GM19324 (cell line): ENCODE results near the gene LIFR.

Experiments used
- ATAC-seq: cut with Tn5 transposase; IDR thresholded peaks from one replicate; pipeline ENCODE4 v1.9.1; 2021; ENCODE audit warnings: mild to moderate bottlenecking, moderate library complexity; ENCODE audit not compliant: unreplicated experiment, low FRiP score

LIFR gene

DNA sequence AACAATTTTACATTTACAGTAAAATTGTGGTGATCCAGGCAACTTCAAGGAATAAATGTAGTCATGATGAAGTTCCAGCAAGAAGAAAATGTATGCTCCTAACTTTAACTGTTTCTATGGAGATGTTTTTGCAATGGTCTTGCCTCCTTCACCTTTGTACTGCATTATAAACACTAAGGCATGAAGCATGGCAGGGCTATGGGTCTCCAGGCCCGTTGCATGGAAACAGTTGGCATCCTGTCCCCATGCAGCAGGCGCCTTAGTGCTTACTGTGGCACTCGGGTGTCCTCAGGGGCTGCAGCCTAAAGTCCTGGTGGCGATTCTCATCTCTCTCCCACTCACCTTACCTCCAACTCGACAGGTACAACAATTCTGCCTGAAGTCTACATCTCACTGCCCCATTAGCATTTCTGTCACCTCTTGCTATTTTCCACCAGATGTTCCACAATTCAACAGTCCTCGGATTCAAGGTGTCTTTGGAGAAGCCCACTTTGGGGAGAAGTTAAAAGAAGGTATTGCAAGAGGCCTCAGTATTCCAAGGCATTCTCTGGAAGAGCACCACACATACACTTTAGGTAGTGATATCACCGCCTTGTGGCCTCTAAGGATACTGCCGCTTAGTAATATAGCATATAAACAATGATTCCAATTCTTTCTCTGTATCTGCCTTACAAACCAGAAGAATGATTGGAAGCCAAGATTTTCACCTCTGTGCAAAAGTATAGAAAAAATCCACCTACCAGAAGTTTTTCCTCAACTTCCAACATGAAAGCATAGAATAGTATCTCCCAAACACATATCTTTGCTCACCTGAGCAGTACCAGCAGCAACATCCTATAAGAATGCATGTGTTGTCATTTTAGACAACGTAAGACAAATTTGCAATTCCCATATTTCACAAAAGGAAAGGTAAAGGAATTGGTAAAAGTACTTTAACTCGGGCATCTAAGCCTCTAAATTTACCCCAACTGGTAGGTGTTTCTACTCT lies 5.1 kb downstream of the LIFR start:
- peak; percentile 47 for ATAC-seq

DNA sequence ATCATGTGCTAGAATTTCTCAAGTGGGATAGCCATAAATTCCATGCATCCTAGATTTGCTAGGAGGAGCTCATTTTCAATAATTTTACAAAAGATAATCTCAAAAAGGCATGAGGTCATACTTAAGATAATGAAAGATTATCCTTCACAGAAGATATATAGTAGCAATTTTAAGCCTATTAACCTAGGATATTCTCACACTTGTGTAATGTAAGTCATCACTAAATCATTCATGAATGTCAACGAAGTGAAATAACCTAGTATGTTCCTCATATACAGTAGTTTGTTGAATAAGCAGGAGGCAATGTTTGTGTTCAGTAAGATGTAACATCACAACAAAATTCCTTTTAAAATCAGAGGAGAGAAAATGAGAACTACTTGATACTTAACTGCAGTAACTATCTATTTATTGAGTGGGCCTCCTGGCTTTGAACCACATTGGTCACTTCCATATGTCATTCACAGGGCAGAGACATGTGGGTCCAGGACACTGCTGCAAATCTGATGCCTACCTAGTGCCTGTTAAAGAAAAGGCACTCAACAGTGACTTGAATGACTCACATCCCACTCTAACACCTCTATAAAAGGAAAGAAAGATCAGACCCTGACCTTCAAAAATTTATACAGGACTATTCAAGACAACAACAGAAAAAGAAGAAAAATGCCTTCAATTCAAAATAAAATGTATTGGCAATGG lies 8.2 kb downstream of the LIFR start:
- ATAC-seq: no peak

DNA sequence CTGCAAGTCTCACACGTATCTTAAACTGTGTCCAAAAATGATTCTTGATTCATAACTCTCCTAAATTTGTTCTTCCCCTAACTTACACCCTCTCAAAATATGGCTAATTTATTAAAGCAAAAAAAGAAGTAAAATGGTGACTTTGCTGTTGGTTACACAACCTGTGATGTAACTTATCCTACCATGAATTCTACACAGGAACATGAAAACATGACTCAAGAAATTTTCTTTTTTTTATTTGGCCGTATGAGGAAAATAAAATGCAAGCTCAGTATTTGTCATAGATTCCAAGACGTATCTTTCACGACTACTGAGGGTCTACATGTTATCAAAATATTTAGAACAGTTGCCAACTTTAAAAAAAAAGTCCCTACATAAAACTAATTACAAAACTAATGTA lies 9.2 kb downstream of the LIFR start:
- ATAC-seq: no peak

DNA sequence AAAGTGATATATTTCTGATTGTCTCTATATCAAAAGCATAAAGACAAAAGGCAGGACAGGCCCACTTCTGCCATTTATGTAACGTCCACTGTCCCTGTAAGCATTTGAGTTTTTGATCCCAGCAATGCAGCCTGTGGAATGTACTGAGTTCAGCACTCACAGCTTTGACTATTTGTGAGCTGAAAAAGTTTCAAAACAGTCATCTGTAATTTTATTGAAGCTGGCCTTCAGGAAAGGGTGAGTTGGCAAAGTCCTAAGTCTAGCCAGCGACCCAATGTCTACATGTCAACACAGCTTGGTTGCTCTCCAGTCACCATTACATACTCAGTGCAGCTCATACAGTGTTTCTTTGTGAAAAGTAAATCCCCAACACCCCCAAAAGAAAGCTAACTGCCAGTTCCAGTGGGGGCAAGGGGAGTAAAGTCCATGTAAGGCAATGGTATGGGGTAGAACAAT lies 9.7 kb downstream of the LIFR start:
- ATAC-seq: no peak

DNA sequence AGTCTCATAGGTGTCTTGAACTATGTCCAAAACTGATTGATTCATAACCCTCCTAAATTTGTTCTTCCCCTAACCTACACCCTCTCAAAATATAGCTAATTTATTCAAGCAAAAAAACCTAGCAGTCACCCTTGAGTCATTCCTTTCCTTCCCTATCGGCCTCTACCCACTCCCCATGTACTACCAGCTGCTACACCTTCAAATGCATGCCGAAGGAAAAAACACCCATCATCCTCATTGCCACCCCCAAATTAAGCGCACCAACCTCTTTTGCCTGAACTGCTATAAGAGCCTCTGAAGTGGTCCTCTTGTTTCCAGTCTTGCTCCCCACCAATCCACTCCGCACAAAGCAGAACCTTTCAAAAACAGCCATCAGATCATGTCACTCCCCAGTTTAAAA lies 12.6 kb downstream of the LIFR start:
- no peak for ATAC-seq

DNA sequence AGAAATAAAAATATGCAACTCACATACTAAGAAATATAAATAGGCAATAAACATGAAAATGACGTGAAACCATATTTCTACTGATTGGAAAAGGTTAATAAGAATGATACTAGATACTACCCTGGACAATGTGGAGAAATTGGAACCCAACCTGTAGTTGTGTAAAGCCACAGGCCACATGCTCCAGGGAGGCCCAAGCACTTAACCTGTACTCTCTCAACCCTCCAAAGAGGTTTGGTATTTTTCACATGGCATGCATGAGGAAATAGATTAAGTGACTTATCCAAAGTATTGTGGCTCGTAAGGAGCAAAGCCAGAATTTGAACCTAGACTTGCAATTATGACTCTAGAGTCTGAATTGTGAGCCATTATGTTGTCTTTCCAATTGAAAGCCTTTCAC lies 13.4 kb downstream of the LIFR start:
- ATAC-seq: no peak

DNA sequence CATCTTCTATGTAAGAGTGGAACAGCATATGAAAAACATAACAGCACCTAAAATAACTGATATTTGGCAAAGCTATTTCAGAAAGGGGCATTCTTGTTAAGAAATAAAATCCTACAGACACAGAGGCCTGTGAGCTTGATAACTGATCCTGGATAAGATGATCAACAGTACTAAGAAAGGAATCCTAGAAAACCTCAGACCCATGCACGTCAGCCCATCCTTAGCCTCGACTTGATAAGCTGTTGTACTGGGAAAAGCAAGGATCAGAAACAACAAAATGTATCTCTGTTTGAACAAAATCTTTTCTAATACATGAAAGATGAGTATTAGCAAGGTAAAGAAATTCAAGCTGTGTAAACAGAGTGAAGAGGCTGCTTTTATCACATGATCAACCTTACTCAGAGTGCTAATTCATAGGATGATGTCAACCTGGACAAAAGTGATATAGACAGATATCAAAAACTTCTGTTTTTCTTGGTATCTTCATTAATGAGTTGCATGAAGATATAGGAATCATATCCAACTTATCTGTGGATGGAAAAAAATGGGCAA lies 15.2 kb downstream of the LIFR start:
- ATAC-seq: no peak

DNA sequence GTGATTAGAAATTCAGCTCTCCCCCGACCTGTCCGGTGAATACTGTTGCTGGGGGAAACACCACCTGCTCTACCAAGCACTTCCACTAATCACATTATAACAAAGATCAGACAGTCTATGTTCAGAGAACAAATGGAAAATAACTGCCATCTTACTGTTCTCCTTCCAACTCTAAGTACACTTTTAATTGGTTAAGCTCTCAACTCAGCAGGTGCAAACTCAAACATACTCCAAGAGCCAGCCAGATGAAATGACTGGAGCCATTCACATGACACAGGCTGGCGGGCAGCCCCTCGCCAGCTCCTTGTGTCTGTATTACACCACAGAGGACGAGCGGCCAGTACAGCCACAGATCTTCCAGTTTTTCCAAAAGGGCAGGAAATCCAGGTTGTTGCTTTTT lies 16.1 kb downstream of the LIFR start:
- ATAC-seq: no peak

DNA sequence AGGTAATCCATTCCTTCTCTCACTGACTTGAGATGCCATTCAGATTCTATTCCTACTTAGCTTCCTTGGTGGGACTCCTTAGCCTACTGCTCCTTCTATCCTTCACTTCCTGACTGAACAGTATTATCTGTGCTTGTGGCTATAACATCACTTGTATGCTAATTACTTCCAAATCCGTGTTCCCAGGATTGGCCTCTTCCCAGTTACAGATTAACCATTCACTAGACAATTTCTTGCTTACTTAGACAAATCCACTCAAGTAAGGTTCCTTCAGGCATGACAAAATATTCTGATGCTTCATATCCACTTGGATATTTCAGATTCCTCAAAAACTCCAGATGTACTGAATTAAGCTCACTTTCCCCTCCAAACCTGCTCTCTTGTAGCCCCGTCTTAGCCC lies 18.3 kb downstream of the LIFR start:
- ATAC-seq: no peak

DNA sequence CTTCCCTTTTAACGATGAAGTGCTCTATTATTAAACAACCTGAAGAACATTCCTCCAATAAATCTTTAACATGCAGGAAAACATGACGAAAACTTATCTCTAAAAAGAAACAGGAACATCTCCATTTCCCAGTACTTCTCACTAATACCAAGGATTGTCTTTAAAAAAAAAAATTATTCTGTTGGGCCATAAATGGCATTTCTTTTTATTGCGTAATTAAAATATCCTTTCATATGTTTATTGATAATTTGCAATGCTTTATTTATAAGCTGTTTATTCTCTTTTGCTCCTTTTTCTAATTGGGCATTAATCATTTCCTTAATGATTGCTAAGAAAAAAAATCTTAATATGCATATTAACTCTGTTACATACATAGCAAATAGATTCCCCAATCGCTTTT lies 18.9 kb downstream of the LIFR start:
- no peak for ATAC-seq

DNA sequence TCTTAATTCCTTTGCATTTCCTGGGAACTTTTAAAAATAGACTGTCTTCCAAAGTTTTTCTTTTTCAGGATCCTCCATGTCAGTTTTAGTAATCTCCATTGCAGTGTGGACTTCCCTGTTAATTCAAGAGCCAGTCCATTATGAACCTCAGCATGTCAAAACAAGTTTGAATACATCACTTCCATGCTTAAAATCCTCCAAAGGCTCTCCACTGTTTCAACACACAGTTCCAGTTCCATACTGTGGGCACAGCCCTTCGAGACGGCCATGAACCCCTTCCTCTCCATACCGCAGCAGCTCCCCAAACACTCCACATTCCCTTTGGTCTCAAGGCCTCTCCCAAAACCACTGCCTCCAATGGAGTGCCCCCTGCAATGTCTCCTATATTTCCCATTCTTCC lies 19.5 kb downstream of the LIFR start:
- ATAC-seq: no peak

DNA sequence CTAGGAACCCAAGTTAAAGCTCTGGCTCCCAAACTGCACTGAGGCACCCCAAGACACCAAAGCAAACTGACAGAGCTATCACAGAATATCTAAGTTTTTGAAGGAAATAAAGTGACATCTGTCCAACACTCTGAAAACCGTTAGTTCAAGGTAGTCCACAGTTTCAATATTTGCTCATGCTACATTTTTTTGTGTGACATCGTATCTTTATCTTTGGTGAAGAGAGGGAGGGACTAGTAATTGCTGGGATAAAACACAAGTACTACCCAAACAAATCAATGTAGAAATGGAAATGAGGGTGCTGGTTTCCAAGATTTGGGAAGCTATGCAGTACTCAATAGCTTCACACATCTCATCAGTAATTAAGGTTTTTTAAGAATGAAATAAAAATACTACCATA lies 20.6 kb downstream of the LIFR start:
- no peak for ATAC-seq

DNA sequence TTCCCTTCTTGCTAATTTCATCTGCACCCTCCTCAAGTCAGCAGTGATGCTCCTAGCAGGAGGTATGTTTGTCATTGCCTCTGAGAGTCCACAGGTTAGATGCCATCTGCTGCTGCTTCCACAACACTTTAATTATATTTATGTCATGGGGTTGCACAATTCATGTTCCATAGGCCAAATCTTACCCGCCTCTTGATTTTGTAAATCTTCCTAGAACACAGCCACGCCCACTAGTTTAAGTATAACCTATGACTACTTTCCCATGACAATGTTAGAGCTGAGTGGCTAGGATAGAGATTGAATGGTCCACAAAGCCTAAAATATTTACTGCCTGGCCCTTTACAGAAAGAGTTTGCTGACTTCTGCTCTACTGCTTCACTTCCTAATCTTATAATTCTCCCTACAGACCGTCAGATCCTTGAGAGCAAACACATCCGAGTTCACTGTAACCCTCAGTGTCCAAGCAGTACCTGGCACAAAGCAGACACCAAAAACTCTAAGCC lies 21.1 kb downstream of the LIFR start:
- ATAC-seq: no peak

DNA sequence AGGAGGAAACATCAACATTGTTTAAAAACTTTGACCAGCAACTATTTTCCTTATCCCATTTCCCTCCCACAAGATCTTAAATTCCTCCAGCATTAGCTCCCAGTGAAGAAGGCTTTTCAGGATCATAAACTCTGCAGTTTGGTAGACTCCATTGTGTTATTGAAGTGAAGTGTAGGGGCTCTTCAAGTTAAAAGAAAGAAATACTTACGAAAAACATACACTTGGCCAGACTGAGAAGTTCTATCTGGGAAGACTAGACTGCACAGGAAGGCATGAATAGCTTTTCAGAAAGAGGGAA lies 22.3 kb downstream of the LIFR start:
- no peak for ATAC-seq

DNA sequence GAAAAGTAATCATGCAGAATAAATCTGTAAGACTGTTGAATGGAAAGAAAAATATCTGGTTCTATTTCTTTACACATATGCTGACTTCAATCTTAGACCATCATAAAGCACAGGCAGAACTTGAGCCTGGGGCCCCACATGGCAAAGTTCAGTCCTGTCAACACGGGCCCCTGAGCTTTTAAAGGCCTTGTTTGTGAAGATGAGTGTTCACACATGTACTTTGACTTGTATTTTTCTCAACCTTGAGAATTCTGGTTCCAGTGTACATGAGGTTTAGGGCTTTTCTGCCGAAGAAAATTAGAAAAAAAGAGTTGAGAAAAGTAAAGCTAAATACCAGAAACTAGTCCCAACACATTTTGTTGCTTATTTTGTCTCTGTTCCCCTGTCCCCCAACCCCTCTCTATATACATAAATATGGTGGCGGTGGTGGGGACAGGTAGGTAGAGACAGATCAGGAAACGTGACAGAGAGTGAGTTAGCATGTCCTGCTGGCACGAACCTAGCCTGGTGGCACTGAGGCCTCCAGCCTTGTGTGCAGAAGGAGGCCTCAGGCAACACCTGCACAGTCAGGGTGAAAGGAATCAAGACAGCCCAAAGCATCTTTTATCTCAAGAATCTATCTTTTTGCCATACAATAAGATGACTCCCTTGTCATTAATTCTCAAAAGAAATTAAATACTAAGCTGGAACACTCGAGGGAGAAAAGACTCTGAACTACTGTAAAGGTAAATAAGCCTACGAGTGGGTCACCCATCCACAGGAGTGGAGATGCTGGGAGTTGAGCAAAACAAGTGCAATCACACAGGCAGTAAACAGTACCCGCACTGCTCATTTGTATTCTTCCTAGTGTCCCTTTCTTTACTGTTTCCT lies 22.9 kb downstream of the LIFR start:
- no peak for ATAC-seq

DNA sequence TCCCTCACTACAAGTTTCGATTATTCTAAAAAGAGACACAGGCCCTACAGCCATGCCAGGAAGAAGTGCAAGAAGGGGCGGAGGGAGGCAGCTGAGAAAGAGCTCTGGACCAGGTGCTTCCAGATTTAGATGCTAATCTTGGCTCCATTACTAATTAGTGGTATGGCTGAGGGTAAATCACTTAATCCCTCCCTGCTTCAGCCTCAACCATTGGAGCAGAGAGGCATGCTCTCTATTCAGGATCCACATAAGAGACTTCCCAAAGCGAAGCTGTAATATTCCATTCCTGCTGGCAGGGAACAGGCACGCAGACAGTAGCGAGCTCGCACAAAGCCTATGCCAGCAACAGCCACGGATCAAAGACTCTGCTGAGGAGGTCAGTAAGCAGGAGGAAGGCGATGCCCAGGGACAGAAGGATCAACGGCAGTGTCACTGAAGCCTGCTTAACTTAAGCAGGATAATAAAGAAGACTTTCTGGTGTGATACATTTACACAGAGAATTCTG lies 24.2 kb downstream of the LIFR start:
- ATAC-seq: no peak

DNA sequence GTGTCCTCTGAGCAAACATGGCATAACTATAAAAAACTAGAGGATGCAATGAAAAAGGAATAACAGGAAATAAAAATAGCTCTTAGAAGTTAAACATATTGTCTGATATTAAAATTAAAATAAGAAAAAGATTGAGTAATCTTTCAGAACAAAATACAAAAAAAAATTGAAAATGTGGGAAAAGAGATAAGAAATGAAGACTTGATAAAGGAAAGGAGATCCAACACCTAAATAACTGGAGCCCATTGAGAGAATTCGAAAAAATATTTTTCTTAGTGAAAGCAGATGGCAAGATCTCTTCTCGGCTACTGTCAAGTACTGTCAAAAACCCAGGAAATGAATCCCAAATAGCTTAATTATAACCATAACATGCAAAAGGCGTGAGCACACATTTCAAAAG lies 24.9 kb downstream of the LIFR start:
- ATAC-seq: no peak

DNA sequence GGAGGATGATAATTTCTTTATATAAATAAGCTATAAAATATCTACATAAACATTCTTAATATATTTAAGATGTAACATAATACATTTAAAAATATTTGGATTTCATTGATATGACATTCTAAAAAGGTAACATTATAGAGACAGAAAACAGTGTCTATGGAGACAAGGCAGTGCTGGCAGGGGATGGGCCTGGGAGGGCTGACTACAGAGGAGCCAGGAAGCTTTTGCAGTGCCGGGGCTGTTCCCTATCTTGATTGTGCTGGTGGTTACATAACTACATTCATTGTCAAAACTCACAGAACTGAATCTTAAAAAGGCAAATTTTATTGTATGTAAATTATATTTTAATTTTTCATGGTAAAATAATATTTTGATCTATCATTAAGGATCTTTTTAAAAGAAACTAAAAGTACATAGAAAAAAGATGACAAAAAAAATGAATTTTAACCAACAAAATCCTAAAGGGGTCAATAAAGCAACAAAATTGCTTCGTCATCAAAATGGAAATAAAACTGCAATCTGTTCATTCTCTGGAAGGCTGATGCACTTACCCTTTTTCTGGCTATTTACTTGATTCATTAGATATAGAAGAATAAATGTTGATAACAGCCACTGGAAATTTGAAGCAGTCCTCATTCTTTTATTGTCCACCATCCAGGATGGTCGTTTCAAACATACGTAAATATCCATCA lies 26.3 kb downstream of the LIFR start:
- ATAC-seq: no peak

DNA sequence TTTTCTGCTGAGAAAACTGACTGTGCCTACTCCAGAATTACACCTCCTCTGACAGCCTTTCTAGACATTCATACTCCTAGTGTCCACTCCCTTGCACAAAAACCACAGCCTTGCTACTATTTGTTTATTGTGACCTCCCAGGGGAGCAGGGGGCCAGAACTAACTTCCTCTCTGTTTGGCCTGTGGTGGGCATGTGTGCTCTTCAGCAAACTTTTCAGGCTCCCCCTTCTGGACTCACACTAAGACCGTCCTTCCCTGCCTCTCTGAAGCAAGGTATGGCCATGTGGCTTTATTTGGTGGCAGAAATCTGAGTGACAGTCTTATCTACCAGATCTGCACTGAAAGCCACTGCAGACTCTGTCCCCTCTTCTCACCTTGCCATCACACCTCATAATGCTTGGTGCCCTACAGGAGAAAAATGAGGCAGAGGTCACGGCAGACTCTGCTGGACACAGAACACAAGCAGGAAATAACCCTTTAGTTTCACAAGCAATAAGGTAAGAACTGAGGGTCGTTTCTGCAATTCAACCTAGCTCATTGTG lies 28.2 kb downstream of the LIFR start:
- ATAC-seq: no peak
